CD8-positive, alpha-beta memory T cell (primary cell): Measurements from ENCODE around the gene SYPL1. TPM values are rescaled to one million over a fixed set of nuclear protein-coding genes. Genes with fewer than 3 reads are reported as not detected.
A peak's percentile ranks its signal among the peaks of the same experiment; 100 is the strongest.

ENCODE experiments used
- CTCF ChIA-PET: fragments of 350-600 bp; sonication (Branson Sonifier 250); formaldehyde crosslinking; loops from one replicate; lab custom pipeline; 2021; ENCODE audit warnings: antibody characterized with exemption; lab: Charles Lee
- POLR2A ChIA-PET: fragments of 350-600 bp; sonication (Branson Sonifier 250); formaldehyde crosslinking; loops from one replicate; lab custom pipeline; 2021; ENCODE audit warnings: antibody characterized with exemption; lab: Charles Lee
- DNase-seq, 5 donors: peaks; one replicate each; pipeline versions ENCODE4 v3.0.0 to v3.0.0-alpha.2; 2020 to 2022; ENCODE audit warnings: mixed read lengths in 1 of 5
- H3K27ac ChIP-seq: one replicate; pipeline ENCODE4 v1.7.0; 2013; ENCODE audit warnings: low read depth, mild to moderate bottlenecking, low read length, moderate library complexity
- H3K27me3 ChIP-seq: 2 replicates; pipeline ENCODE4 v1.7.0; 2013; ENCODE audit warnings: low read length, mild to moderate bottlenecking; ENCODE audit not compliant: insufficient read depth, poor library complexity, severe bottlenecking
- H3K36me3 ChIP-seq: 2 replicates; pipeline ENCODE4 v1.7.0; 2013; ENCODE audit warnings: mild to moderate bottlenecking, low read length, moderate library complexity; ENCODE audit not compliant: insufficient read depth
- H3K4me1 ChIP-seq: 2 replicates; pipeline ENCODE4 v1.7.0; 2013; ENCODE audit warnings: mild to moderate bottlenecking, low read length, moderate library complexity; ENCODE audit not compliant: insufficient read depth
- H3K4me3 ChIP-seq: 2 replicates; pipeline ENCODE4 v1.7.0; 2013; ENCODE audit warnings: mild to moderate bottlenecking, low read length
- H3K9me3 ChIP-seq: 2 replicates; pipeline ENCODE4 v1.7.0; 2013; ENCODE audit warnings: mild to moderate bottlenecking, low read length
- H3K27ac Mint-ChIP-seq, 8 donors: one replicate each; pipeline ENCODE4 v1.8.0; 2020 to 2021; ENCODE audit warnings: mixed read lengths in 8 of 8, mild to moderate bottlenecking in 6 of 8, inconsistent platforms in 3 of 8, moderate library complexity in 3 of 8
- H3K27me3 Mint-ChIP-seq, 2 donors: one replicate each; pipeline ENCODE4 v1.8.0; 2020 to 2021; ENCODE audit warnings: mixed read lengths in 2 of 2, mild to moderate bottlenecking in 1 of 2, moderate library complexity in 1 of 2
- H3K36me3 Mint-ChIP-seq, 3 donors: one replicate each; pipeline ENCODE4 v1.8.0; 2020 to 2021; ENCODE audit warnings: mixed read lengths in 3 of 3, inconsistent platforms in 1 of 3, mild to moderate bottlenecking in 1 of 3
- H3K4me1 Mint-ChIP-seq, 3 donors: one replicate each; pipeline ENCODE4 v1.8.0; 2020 to 2021; ENCODE audit warnings: mixed read lengths in 3 of 3, inconsistent platforms in 1 of 3, mild to moderate bottlenecking in 1 of 3
- H3K4me3 Mint-ChIP-seq, 7 donors: one replicate each; pipeline ENCODE4 v1.8.0; 2020 to 2021; ENCODE audit warnings: mixed read lengths in 7 of 7, mild to moderate bottlenecking in 6 of 7, moderate library complexity in 4 of 7, inconsistent platforms in 2 of 7
- H3K9me3 Mint-ChIP-seq, 5 donors: one replicate each; pipeline ENCODE4 v1.8.0; 2020 to 2022; ENCODE audit warnings: mixed read lengths in 5 of 5, mild to moderate bottlenecking in 3 of 5, moderate library complexity in 2 of 5, inconsistent platforms in 1 of 5
- polyA plus RNA-seq: library from polyadenylated mRNA; unstranded; fragments of 300-500 nt; fragmentation: Illumina TruSeq; gene quantifications from one replicate; pipeline ENCODE4 v1.2.3, GENCODE V29; 2021
- total RNA-seq, 2 experiments: library from RNA; stranded (reverse); gene quantifications; one replicate each; pipeline ENCODE4 v1.2.3, GENCODE V29; 2021

Gene SYPL1
- total and polyA plus RNA-seq, 3 experiments from 2014 or later = 33.1 to 63.0 (median 33.7) TPM

GRCh38 chr7:106119719-106120118 lies 7.6 kb upstream of the SYPL1 start:
- peak overlapping the region in 1 of 8 donors; percentile 31 for H3K27ac Mint-ChIP-seq
- H3K9me3 ChIP-seq = no peaks in the 10 kb centered on the region
- ChIA-PET POLR2A (no interaction called here), CTCF (interaction anchor here (1.1 to 1.6 kb wide), 2 partner anchors 35 to 48 kb away, joined by 3 read pairs; no protein-coding TSS in a partner anchor)
- H3K27me3 ChIP-seq = no peaks in the 10 kb centered on the region
- peaks cover 6 to 22% (median 15%) of the 10 kb centered on the region in 3 donors for H3K4me1 Mint-ChIP-seq
- no peaks in the 10 kb centered on the region for H3K36me3 Mint-ChIP-seq
- H3K9me3 Mint-ChIP-seq = no peaks in the 10 kb centered on the region
- peaks cover 1 to 13% of the 10 kb centered on the region in 2 donors for H3K27me3 Mint-ChIP-seq
- H3K4me3 ChIP-seq = no peak overlapping the region
- peaks cover 25% of the 10 kb centered on the region for H3K4me1 ChIP-seq
- no peak overlapping the region for H3K4me3 Mint-ChIP-seq
- no peaks in the 10 kb centered on the region for H3K36me3 ChIP-seq
- no peak overlapping the region for H3K27ac ChIP-seq
- DNase-seq = no peak

DNA sequence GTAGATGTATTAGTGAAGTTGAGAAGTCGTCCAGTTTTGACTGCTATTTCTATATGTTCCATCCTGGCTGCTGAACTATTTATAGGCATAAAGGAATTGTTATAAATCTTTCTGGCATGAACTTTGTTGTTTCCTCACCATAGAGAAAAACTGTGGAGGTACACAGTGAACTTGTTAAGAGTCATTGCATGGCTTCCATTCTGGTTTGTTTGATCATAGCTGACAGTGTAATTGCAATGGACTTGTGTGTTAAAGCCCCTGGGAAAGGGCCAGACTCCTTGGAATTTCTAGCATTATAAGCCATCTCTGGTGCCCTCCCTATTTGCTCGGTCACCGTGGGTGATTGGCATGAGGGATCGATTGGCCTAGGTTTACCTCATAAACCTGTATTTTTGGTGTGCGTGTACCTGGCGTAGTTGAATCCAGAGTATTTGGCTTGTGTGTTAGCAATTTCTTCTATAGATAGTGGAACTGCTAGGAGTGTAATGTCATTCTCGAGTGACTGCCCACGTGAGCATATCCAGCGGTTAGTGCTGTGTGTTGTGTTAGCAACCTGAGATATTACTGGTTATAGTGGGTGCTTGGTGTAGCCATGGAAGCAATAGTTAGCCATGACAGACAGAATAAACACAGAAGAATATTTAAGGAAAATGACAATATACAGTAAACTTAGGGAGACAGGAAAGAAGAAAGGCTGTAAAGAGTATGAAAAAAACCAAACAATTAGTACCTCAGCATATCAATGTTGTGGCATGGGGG lies 5.9 kb upstream of the SYPL1 start:
- Mint-ChIP-seq H3K9me3 (no peaks in the 10 kb centered on the region), H3K4me1 (peaks cover 21 to 34% (median 24%) of the 10 kb centered on the region in 3 donors), H3K4me3 (no peak overlapping the region), H3K27ac (no peak overlapping the region), H3K27me3 (peaks cover 0 to 6% of the 10 kb centered on the region in 2 donors), H3K36me3 (no peaks in the 10 kb centered on the region)
- Histone ChIP-seq H3K36me3 (no peaks in the 10 kb centered on the region), H3K27ac (no peak overlapping the region), H3K9me3 (no peaks in the 10 kb centered on the region), H3K4me3 (no peak overlapping the region), H3K27me3 (no peaks in the 10 kb centered on the region), H3K4me1 (peaks cover 41% of the 10 kb centered on the region)
- no peak for DNase-seq
- CTCF ChIA-PET = no interaction called here
- POLR2A ChIA-PET = interaction anchor here (0.6 kb wide), 1 partner anchor 17 kb away, joined by 3 read pairs; no protein-coding TSS in a partner anchor

DNA sequence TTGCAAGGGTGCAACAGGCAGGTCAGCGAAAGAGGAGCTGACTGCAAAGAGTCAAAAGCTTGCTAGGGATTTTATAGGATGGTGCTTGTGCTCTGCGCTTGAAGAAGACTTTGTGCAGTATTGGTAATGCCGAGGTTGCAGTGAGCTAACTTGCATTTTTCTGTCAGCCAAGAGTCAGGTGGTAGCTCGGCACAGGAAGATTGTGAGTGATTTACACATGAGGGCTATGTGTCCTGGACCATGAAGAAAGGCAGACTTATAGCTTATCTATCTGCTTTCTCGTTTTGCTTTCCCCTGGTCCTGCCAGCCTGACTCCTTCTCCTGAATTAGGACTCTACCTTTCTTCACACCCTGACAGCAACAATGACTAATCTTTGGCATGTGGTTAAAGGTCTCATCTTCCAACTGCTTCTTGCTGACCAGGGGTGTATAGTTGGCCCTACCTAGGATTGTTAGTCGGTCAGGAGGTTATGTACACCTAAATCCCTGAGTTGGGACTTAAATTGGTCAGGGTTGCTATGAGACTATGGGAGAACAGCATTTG lies 4.1 kb upstream of the SYPL1 start:
- H3K36me3 ChIP-seq = no peaks in the 10 kb centered on the region
- peaks cover 25 to 42% (median 31%) of the 10 kb centered on the region in 3 donors for H3K4me1 Mint-ChIP-seq
- H3K9me3 Mint-ChIP-seq = no peaks in the 10 kb centered on the region
- H3K27ac Mint-ChIP-seq = peak overlapping the region in 2 of 8 donors; percentile 17 to 22
- no peaks in the 10 kb centered on the region for H3K9me3 ChIP-seq
- DNase-seq = no peak
- H3K27me3 ChIP-seq = no peaks in the 10 kb centered on the region
- POLR2A ChIA-PET = no interaction called here
- no peak overlapping the region for H3K27ac ChIP-seq
- no peaks in the 10 kb centered on the region for H3K27me3 Mint-ChIP-seq
- CTCF ChIA-PET = interaction anchor here (0.6 kb wide), 2 partner anchors 59 to 241 kb away, joined by 3 read pairs; no protein-coding TSS in a partner anchor
- H3K4me3 Mint-ChIP-seq = peak overlapping the region in 2 of 7 donors; percentile 3 to 20
- H3K4me3 ChIP-seq = no peak overlapping the region
- peaks cover 0 to 8% (median 0%) of the 10 kb centered on the region in 3 donors for H3K36me3 Mint-ChIP-seq
- H3K4me1 ChIP-seq = peaks cover 44% of the 10 kb centered on the region

DNA sequence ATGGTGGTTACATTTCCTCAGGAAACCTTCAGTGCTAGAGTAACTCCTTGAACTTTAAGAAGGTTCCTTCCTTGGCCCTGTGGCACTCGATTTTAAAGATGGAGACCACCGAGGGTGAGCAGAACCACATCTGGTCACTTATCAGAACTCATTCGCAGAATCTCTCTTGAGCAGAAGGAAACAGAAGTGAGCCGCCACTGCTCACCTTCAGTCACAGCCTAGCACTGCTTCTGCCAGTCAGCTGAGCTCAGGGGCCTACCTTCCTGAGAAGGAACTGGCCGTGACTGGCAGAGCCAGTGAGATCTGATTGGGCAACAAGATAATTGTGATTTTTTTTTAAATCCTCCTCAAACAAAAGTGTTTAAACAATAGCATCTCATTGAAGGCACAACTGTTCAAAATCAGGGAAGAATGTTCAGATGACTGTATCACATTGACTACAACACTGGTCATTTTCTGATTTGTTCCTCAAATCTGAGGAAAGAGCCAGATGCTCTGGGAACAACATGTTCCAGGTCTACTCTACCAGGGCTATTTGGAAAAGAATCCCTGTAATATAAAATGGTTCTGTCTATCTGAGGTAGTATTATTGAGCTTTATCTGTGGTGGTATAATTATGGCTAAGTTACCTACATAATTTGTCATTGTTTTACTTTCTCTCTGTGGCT lies 2.7 kb upstream of the SYPL1 start:
- H3K4me1 ChIP-seq = peaks cover 57% of the 10 kb centered on the region
- Mint-ChIP-seq H3K27me3 (no peaks in the 10 kb centered on the region), H3K9me3 (no peaks in the 10 kb centered on the region), H3K4me1 (peaks cover 38 to 55% (median 45%) of the 10 kb centered on the region in 3 donors), H3K36me3 (peaks cover 0 to 10% (median 0%) of the 10 kb centered on the region in 3 donors), H3K27ac (peak overlapping the region in 7 of 8 donors; percentile 13 to 88 (median 83)), H3K4me3 (peak overlapping the region in 6 of 7 donors; percentile 25 to 83 (median 36))
- no peaks in the 10 kb centered on the region for H3K9me3 ChIP-seq
- peak in 1 of 5 donors; percentile 46 for DNase-seq
- no peak overlapping the region for H3K4me3 ChIP-seq
- H3K36me3 ChIP-seq = no peaks in the 10 kb centered on the region
- no peaks in the 10 kb centered on the region for H3K27me3 ChIP-seq
- no peak overlapping the region for H3K27ac ChIP-seq
- ChIA-PET POLR2A (no interaction called here), CTCF (interaction anchor here (1.3 kb wide), 1 partner anchor 39 kb away, joined by 3 read pairs; no protein-coding TSS in a partner anchor)

- peaks cover 53 to 73% (median 62%) of the 10 kb centered on the region in 3 donors for H3K4me1 Mint-ChIP-seq
- no peak for DNase-seq
These were observed 885 bp upstream of the SYPL1 start for GRCh38 chr7:106112972-106113421.

GRCh38 chr7:106111655-106112117 lies 426 bp downstream of the SYPL1 start:
- Mint-ChIP-seq H3K4me3 (peak overlapping the region; percentile 78 to 92 (median 90)), H3K4me1 (peaks cover 53 to 73% (median 62%) of the 10 kb centered on the region in 3 donors), H3K36me3 (peaks cover 0 to 13% (median 0%) of the 10 kb centered on the region in 3 donors)

More at GRCh38 chr7:106112972-106113421, 885 bp upstream of the SYPL1 start:
- Mint-ChIP-seq H3K27me3 (no peaks in the 10 kb centered on the region), H3K27ac (peak overlapping the region; percentile 51 to 97 (median 94)), H3K9me3 (no peaks in the 10 kb centered on the region), H3K36me3 (peaks cover 0 to 10% (median 0%) of the 10 kb centered on the region in 3 donors), H3K4me3 (peak overlapping the region; percentile 78 to 90 (median 90))
- H3K4me1 ChIP-seq = peaks cover 73% of the 10 kb centered on the region
- H3K4me3 ChIP-seq = peak overlapping the region; percentile 71
- ChIA-PET POLR2A (interaction anchor here (0.6 to 2.4 kb wide), 7 partner anchors 10 to 1101 kb away, joined by 4 to 28 read pairs (median 6); no protein-coding TSS in a partner anchor), CTCF (interaction anchor here (0.8 to 1.4 kb wide), 5 partner anchors 11 to 40 kb away, joined by 3 to 6 read pairs (median 3); no protein-coding TSS in a partner anchor)
- peak overlapping the region; percentile 87 for H3K27ac ChIP-seq
- H3K27me3 ChIP-seq = no peaks in the 10 kb centered on the region
- H3K9me3 ChIP-seq = no peaks in the 10 kb centered on the region
- H3K36me3 ChIP-seq = no peaks in the 10 kb centered on the region

More at GRCh38 chr7:106111655-106112117, 426 bp downstream of the SYPL1 start:
- H3K9me3 Mint-ChIP-seq = no peaks in the 10 kb centered on the region
- POLR2A ChIA-PET = interaction anchor here (0.6 to 2.4 kb wide), 14 partner anchors 9 to 1057 kb away, joined by 3 to 28 read pairs (median 4); partner anchors contain the start of genes HBP1 and PIK3CG
- H3K27me3 Mint-ChIP-seq = no peaks in the 10 kb centered on the region
- H3K27ac Mint-ChIP-seq = peak overlapping the region; percentile 88 to 97 (median 95)
- Histone ChIP-seq H3K27ac (peak overlapping the region; percentile 82), H3K4me1 (peaks cover 68% of the 10 kb centered on the region), H3K36me3 (no peaks in the 10 kb centered on the region), H3K4me3 (peak overlapping the region; percentile 64), H3K27me3 (no peaks in the 10 kb centered on the region), H3K9me3 (no peaks in the 10 kb centered on the region)
- CTCF ChIA-PET = interaction anchor here (1.0 kb wide), 3 partner anchors 9 to 42 kb away, joined by 3 to 4 read pairs (median 3); no protein-coding TSS in a partner anchor
- peak in 3 of 5 donors; percentile 30 to 65 (median 57) for DNase-seq
